Amniotic stem cell (primary cell): ENCODE results near the gene SDF2L1.
"Not testable (repeated sequence)": the region's sequence is repeated elsewhere in the genome, so short reads cannot be mapped to it uniquely, and the experiment has no call there.

Source experiments
- DNase-seq: peaks from one replicate; lab custom pipeline; 2025; lab: John Stamatoyannopoulos, UW

SDF2L1 gene, protein sequence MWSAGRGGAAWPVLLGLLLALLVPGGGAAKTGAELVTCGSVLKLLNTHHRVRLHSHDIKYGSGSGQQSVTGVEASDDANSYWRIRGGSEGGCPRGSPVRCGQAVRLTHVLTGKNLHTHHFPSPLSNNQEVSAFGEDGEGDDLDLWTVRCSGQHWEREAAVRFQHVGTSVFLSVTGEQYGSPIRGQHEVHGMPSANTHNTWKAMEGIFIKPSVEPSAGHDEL

GRCh38 chr22:21641789-21642583 lies at the start of gene SDF2L1:
Gene SDF2L1 (plus strand): TSS chr22:21642302. CDS start chr22:21642337, 35 bp downstream.
- DNase-seq: peak; percentile 98

DNA sequence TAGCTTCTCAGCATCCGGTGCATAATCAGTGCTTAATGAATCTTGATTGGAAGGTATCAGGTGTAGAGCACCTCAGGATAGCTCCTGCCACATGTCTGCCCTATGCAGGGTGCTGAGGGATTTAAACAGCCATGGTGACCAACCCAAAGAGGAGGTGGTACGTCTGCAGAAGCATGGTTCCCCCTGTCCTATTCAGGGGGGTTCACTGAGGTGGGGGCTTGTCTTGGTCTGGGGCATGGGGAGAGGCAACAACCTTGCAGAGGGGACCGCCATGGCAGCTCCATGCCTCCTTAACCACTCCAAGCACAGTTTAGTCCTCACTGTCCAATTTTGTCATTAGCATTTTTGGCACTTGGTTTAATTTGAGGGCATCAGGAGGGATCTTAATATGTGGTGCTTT lies 49.7 kb upstream of the SDF2L1 start:
- DNase-seq: no peak

GRCh38 chr22:21593406-21594232 lies 48.5 kb upstream of the SDF2L1 start:
- no peak for DNase-seq

- DNase-seq: no peak
These were observed 47.1 kb upstream of the SDF2L1 start for GRCh38 chr22:21594865-21595452.

GRCh38 chr22:21596356-21597135 lies 45.6 kb upstream of the SDF2L1 start:
- not testable (repeated sequence) for DNase-seq

DNA sequence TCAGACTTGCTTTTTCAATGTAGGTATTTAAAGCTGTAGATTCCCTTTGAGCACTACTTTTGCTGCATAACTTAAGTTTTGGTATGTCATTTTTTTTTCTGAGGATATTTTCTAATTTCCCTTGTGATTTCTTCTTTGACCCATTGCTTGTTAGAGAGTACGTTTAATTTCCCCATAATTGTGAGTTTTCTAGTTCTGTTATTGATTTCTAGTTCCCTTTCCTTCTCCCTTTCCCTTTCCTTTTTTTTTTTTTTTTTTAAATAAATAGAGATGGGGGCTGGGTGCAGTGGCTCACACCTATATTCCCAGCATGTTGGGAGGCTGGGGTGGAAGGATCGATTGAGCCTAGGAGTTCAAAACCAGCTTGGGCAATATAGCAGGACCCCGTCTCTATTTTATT lies 43.8 kb upstream of the SDF2L1 start:
- DNase-seq: no peak

DNA sequence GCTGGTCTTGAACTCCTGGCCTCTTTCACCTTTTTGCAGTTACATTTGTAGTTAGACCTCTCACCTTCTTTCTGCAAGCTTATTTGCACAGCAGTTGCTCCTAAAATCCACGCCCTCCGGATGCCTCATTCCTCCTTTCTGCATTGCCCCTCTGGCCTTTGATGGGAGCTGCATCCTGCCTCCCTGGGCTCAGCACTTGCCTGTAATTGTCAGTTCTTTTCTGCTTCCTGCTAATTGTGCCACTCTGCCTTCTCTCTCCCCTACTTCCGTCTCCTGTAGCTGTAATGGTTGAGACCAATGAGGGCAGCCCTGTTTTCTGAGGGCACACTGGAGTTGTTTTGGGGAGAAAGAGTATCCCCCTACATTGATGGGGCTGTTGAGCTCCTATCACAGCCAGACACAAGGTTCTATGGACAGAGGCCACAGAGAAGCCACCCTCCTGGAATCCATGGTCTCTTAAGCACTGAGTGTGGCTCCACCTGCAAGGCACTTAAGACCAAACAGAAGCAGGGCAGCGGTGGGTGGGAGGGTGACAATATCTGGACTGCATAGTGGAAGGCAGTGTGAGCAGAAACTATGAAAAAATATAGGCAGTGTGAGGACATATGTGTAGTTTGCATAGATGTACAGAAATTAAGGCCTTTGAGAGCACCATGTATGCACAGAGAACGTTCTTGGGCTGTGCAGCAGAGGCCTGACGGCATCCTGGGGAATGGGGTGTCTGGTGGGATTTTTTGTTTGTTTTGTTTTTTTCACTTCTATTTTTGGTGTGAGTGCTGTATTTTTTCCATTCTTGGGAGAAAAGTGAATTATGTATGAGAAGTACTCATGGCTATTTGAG lies 42.8 kb upstream of the SDF2L1 start:
- DNase-seq: no peak

GRCh38 chr22:21602579-21602978 lies 39.5 kb upstream of the SDF2L1 start:
- DNase-seq: no peak

- DNase-seq: no peak
These were observed 38.1 kb upstream of the SDF2L1 start for GRCh38 chr22:21603973-21604372.

DNA sequence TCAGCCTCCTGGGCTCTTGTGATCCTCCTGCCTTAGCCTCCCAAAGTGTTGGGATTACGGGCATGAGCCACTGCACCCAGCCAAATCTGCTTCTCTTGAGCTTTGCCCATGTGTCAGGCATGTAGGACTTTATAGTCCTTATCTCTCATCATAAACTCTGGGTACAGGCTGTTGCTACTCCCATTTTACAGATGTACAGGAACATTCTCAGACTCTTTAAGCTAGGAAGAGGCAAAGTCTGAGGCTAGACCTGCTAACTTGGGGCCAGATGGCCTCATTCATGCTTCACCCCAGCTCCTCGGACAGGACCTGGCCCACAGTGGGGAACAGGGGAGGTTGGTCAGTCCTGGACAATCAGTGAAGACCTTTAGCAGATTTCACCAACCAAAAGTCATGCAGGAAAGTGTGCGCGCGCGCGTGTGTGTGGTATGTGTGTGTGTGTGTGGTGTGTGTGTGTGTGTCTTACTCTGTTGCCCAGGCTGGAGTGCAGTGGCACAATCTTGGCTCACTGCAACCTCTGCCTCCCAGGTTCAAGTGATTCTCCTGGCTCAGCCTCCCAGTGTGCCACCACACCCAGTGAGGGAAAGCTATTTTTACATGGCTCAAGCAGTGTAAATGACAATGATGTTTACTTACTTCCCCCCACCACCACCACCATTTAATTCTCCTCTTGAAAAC lies 36.1 kb upstream of the SDF2L1 start:
- DNase-seq: no peak

GRCh38 chr22:21606775-21607174 lies 35.3 kb upstream of the SDF2L1 start:
- no peak for DNase-seq

DNA sequence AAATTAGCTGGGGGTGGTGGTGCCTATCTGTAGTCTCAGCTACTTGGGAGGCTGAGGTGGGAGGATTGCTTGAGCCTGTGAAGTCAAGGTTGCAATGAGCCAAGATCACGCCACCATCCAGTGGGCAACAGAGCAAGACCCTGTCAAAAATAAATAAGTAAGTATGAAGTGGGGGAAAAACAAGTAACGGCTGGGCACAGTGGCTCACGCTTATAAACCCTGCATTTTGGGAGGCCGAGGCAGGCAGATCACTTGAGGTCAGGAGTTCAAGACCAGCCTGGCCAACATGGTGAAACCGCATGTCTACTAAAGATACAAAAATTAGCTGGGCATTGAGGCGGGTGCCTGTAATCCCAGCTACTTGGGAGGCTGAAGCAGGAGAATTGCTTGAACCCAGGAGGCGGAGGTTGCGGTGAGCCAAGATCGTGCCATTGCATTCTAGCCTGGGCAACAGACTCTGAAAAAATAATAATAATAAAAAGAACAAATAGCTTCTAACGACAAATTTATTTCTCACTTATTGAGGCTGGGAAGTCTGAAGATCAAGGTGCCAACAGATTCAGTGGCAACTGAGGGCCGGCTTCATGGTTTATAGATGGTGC lies 32.4 kb upstream of the SDF2L1 start:
- DNase-seq: not testable (repeated sequence)

GRCh38 chr22:21611210-21611977 lies 30.7 kb upstream of the SDF2L1 start:
- DNase-seq: no peak

GRCh38 chr22:21612858-21613257 lies 29.2 kb upstream of the SDF2L1 start:
- no peak for DNase-seq

DNA sequence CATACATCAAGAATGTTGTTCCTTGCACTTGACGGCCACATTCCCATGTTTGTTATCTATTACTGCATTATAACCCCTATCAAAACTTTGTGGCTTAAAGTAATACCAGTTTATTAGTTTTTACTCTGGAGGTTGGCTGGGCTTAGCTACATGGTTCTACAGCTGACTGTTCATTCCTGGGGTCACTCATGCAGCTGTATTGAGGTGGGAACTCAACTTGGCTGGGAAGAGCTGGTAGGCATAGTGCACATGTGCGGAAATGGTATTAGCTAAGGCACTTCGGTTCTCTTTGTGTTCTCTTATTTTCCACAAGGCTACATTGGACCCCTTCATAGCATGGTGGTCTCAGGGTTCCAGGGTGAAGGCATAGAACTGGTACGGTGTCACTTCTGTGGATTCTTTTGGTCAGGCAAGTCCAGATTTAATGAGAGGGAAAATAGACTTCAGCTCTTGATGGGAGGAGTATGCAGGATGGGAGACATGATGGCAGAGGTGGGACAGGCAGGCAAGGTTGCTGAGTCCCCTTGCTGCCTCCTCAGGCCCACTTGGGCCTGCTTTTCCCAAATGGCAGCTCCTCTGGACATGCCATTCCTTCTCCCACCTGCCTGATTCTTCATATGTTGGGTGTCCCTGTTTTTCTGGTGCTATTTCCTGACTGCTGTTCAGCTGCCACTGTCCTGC lies 28.4 kb upstream of the SDF2L1 start:
- no peak for DNase-seq

DNA sequence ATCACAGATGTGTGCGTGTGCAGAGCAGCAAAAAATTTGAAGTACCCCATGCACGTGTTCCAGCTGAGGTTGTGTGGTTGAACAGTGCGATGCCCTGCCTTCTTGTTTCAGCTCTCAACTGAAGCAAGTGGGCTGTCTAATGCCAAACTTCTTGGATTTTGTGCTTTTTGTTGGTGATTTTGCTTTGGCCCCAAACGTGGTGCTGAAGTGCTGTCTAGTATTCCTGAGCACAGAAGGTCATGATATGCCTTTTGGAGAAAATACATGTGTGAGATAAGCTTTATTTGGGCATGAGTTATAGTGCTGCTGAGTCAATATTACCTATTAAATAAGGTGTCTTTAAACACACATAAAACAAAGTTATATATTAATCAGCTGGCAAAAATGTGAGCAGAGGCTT lies 26.4 kb upstream of the SDF2L1 start:
- DNase-seq: no peak

DNA sequence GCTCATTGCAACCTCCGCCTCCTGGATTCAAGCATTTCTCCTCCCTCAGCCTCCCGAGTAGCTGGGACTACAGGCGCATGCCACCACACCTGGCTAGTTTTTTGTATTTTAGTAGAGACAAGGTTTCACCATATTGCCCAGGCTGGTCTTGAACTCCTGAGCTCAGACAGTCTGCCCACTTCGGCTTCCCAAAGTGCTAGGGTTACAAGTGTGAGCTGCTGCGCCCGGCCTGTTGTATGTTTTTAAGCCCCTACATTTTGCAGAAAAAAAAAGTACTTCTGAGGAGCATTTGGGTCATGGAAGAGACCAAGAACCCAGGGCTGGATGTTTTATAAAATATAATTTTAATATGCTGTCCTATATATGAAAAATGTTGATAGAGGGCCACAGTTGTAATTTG lies 24.8 kb upstream of the SDF2L1 start:
- not testable (repeated sequence) for DNase-seq

- no peak for DNase-seq
These were observed 21.1 kb upstream of the SDF2L1 start for GRCh38 chr22:21621025-21621424.
